ENCODE data around the gene DIS3L2. TPM values are rescaled to one million over a fixed set of nuclear protein-coding genes. Genes with fewer than 3 reads are reported as not detected.
A peak's percentile ranks its signal among the peaks of the same experiment; 100 is the strongest.
"Not testable (repeated sequence)": the region's sequence is repeated elsewhere in the genome, so short reads cannot be mapped to it uniquely, and the experiment has no call there.

DIS3L2 gene
- total RNA-seq, 1 donor from 2014 or later = 14.1 TPM

GRCh38 chr2:232315049-232315922 is 353.8 kb downstream of the DIS3L2 start:
- no peak for DNase-seq (ENCODE audit: low spot score)
- ATAC-seq = peak; percentile 49

- DNase-seq (ENCODE audit: low spot score) (no peak), ATAC-seq (no peak)
Measured at GRCh38 chr2:232315923-232316299, 354.4 kb downstream of the DIS3L2 start.

- ATAC-seq (no peak), DNase-seq (ENCODE audit: low spot score) (no peak)
Measured at GRCh38 chr2:232316461-232317330, 355.2 kb downstream of the DIS3L2 start.

GRCh38 chr2:232318169-232318855 is 356.8 kb downstream of the DIS3L2 start:
- no peak for ATAC-seq
- DNase-seq (ENCODE audit: low spot score) = no peak

GRCh38 chr2:232319067-232319802 is 357.7 kb downstream of the DIS3L2 start:
- ATAC-seq = no peak
- DNase-seq (ENCODE audit: low spot score) = no peak

GRCh38 chr2:232319803-232320442 is 358.4 kb downstream of the DIS3L2 start:
- DNase-seq (ENCODE audit: low spot score) (no peak), ATAC-seq (peak; percentile 45)

GRCh38 chr2:232320443-232320803 is 358.9 kb downstream of the DIS3L2 start:
- DNase-seq (ENCODE audit: low spot score) (no peak), ATAC-seq (no peak)

GRCh38 chr2:232321156-232321816 is 359.8 kb downstream of the DIS3L2 start:
- ATAC-seq (no peak), DNase-seq (ENCODE audit: low spot score) (no peak)

- DNase-seq (ENCODE audit: low spot score) = peak; percentile 35
- ATAC-seq = no peak
Measured at GRCh38 chr2:232321817-232322559, 360.5 kb downstream of the DIS3L2 start.

- no peak for DNase-seq (ENCODE audit: low spot score)
- no peak for ATAC-seq
Measured at GRCh38 chr2:232322560-232323327, 361.2 kb downstream of the DIS3L2 start.

GRCh38 chr2:232323328-232323650 is 361.8 kb downstream of the DIS3L2 start:
- DNase-seq (ENCODE audit: low spot score) (no peak), ATAC-seq (no peak)

- not testable (repeated sequence) for DNase-seq (ENCODE audit: low spot score); ATAC-seq
Measured at GRCh38 chr2:232323967-232324366, 362.5 kb downstream of the DIS3L2 start.

- no peak for DNase-seq (ENCODE audit: low spot score)
- no peak for ATAC-seq
Measured at GRCh38 chr2:232324778-232325177, 363.3 kb downstream of the DIS3L2 start.

GRCh38 chr2:232325324-232326273 is 364.1 kb downstream of the DIS3L2 start:
- ATAC-seq (peak; percentile 93), DNase-seq (ENCODE audit: low spot score) (peak; percentile 74)

- DNase-seq (ENCODE audit: low spot score); ATAC-seq: not testable (repeated sequence)
Measured at GRCh38 chr2:232326274-232327104, 365.0 kb downstream of the DIS3L2 start.

Measured in left lobe of liver (tissue), 2 donors.